Activated CD8-positive, alpha-beta memory T cell treated with anti-CD3 and anti-CD28 coated beads for 36 hours (primary cell): Measurements from ENCODE around the gene RTTN. TPM values are rescaled to one million over a fixed set of nuclear protein-coding genes. Genes with fewer than 3 reads are reported as not detected.

Experiments used
- CTCF ChIA-PET: fragments of 350-600 bp; sonication (Branson Sonifier 250); formaldehyde crosslinking; loops from one replicate; lab custom pipeline; 2021; ENCODE audit warnings: antibody characterized with exemption; lab: Charles Lee
- POLR2A ChIA-PET: fragments of 350-600 bp; sonication (Branson Sonifier 250); formaldehyde crosslinking; loops from one replicate; lab custom pipeline; 2021; ENCODE audit warnings: antibody characterized with exemption; lab: Charles Lee
- total RNA-seq, 2 experiments: library from RNA; stranded (reverse); gene quantifications; one replicate each; pipeline ENCODE4 v1.2.3, GENCODE V29; 2021

The RTTN gene
- total RNA-seq, 2 experiments from 2014 or later: 24.8 to 25.2 TPM

GRCh38 chr18:70046207-70046606 is 159.3 kb downstream of the RTTN start:
- CTCF ChIA-PET: no interaction called here
- POLR2A ChIA-PET: no interaction called here

- CTCF ChIA-PET: no interaction called here
- POLR2A ChIA-PET: no interaction called here
Observed at GRCh38 chr18:70044632-70045031, 160.9 kb downstream of the RTTN start.

GRCh38 chr18:70041459-70042050 is 163.9 kb downstream of the RTTN start:
- ChIA-PET CTCF (no interaction called here), POLR2A (no interaction called here)

- CTCF ChIA-PET: no interaction called here
- POLR2A ChIA-PET: no interaction called here
Observed at GRCh38 chr18:70039186-70039585, 166.3 kb downstream of the RTTN start.

- POLR2A ChIA-PET: no interaction called here
- CTCF ChIA-PET: no interaction called here
Observed at GRCh38 chr18:70037431-70038061, 167.9 kb downstream of the RTTN start.

GRCh38 chr18:70036771-70037347 is 168.6 kb downstream of the RTTN start:
- POLR2A ChIA-PET: no interaction called here
- CTCF ChIA-PET: no interaction called here

- ChIA-PET CTCF (no interaction called here), POLR2A (no interaction called here)
Observed at GRCh38 chr18:70036168-70036567, 169.3 kb downstream of the RTTN start.

- ChIA-PET CTCF (no interaction called here), POLR2A (no interaction called here)
Observed at GRCh38 chr18:70031221-70031620, 174.3 kb downstream of the RTTN start.

GRCh38 chr18:70030728-70031127 is 174.8 kb downstream of the RTTN start:
- ChIA-PET CTCF (no interaction called here), POLR2A (no interaction called here)

- ChIA-PET POLR2A (no interaction called here), CTCF (no interaction called here)
Observed at GRCh38 chr18:70029163-70029562, 176.3 kb downstream of the RTTN start.

- CTCF ChIA-PET: no interaction called here
- POLR2A ChIA-PET: no interaction called here
Observed at GRCh38 chr18:70028734-70029133, 176.8 kb downstream of the RTTN start.

GRCh38 chr18:70028084-70028483 is 177.4 kb downstream of the RTTN start:
- CTCF ChIA-PET: no interaction called here
- POLR2A ChIA-PET: no interaction called here

- CTCF ChIA-PET: no interaction called here
- POLR2A ChIA-PET: interaction anchor here (0.6 kb wide), 1 partner anchor 121 kb away, joined by 3 read pairs; no protein-coding TSS in a partner anchor
Observed at GRCh38 chr18:70025580-70025979, 179.9 kb downstream of the RTTN start.

- ChIA-PET POLR2A (no interaction called here), CTCF (no interaction called here)
Observed at GRCh38 chr18:70024829-70025228, 180.7 kb downstream of the RTTN start.

GRCh38 chr18:70024093-70024492 is 181.4 kb downstream of the RTTN start:
- POLR2A ChIA-PET: interaction anchor here (0.5 to 0.6 kb wide), 2 partner anchors 56 to 203 kb away, joined by 3 read pairs; no protein-coding TSS in a partner anchor
- CTCF ChIA-PET: interaction anchor here (0.6 kb wide), 1 partner anchor 23 kb away, joined by 4 read pairs; no protein-coding TSS in a partner anchor

- POLR2A ChIA-PET: no interaction called here
- CTCF ChIA-PET: interaction anchor here (0.5 kb wide), 1 partner anchor 99 kb away, joined by 4 read pairs; no protein-coding TSS in a partner anchor
Observed at GRCh38 chr18:70022636-70023035, 182.9 kb downstream of the RTTN start.

GRCh38 chr18:70021498-70021897 is 184.0 kb downstream of the RTTN start:
- POLR2A ChIA-PET: no interaction called here
- CTCF ChIA-PET: interaction anchor here (0.5 to 1.1 kb wide), 2 partner anchors 35 to 76 kb away, joined by 3 read pairs; no protein-coding TSS in a partner anchor

- CTCF ChIA-PET: interaction anchor here (0.5 to 1.1 kb wide), 2 partner anchors 34 to 75 kb away, joined by 3 read pairs; no protein-coding TSS in a partner anchor
- POLR2A ChIA-PET: no interaction called here
Observed at GRCh38 chr18:70021043-70021442, 184.4 kb downstream of the RTTN start.

- ChIA-PET POLR2A (no interaction called here), CTCF (no interaction called here)
Observed at GRCh38 chr18:70019991-70020390, 185.5 kb downstream of the RTTN start.

- CTCF ChIA-PET: no interaction called here
- POLR2A ChIA-PET: no interaction called here
Observed at GRCh38 chr18:70019136-70019535, 186.4 kb downstream of the RTTN start.

- ChIA-PET CTCF (interaction anchor here (0.7 kb wide), 1 partner anchor 18 kb away, joined by 3 read pairs; no protein-coding TSS in a partner anchor), POLR2A (no interaction called here)
Observed at GRCh38 chr18:70015127-70015526, 190.4 kb downstream of the RTTN start.
